Measurements from ENCODE around the gene ABCD2. TPM values are rescaled to one million over a fixed set of nuclear protein-coding genes. Genes with fewer than 3 reads are reported as not detected.
"Not testable (repeated sequence)": the region's sequence is repeated elsewhere in the genome, so short reads cannot be mapped to it uniquely, and the experiment has no call there.

ABCD2 gene
- polyA plus RNA-seq, 1 donor from 2014 or later = 0.43 TPM

- Histone ChIP-seq H3K4me3 (ENCODE audit: low read length) (no peak overlapping the region), H3K79me2 (replicated peaks; ENCODE audit: insufficient read depth, low read length) (no peaks in the 10 kb centered on the region), H3K27ac (ENCODE audit: low read length) (no peak overlapping the region), H4K20me1 (ENCODE audit: insufficient read depth) (no peaks in the 10 kb centered on the region), H2AFZ (ENCODE audit: low read depth, low read length) (no peak overlapping the region), H3K9me3 (ENCODE audit: low read length) (no peaks in the 10 kb centered on the region), H3F3A (ENCODE audit: insufficient read depth, low read length, poor library complexity, severe bottlenecking) (peaks cover 7% of the 10 kb centered on the region), H3K9ac (ENCODE audit: low read length) (no peak overlapping the region), H3K9me2 (ENCODE audit: insufficient read depth, low read length) (no peaks in the 10 kb centered on the region), H3K4me2 (ENCODE audit: low read length) (no peak overlapping the region), H3K27me3 (ENCODE audit: insufficient read depth, low read depth, low read length) (no peaks in the 10 kb centered on the region), H3K36me3 (ENCODE audit: insufficient read depth, low read length) (no peaks in the 10 kb centered on the region)
- TF ChIP-seq TAF1 (IDR thresholded peaks at IDR 0.05; ENCODE audit: low read depth) (no peak), EZH2 (IDR thresholded peaks at IDR 0.05; ENCODE audit: borderline replicate concordance, insufficient read depth, low read length, poor library complexity, severe bottlenecking) (no peak), POLR2AphosphoS5 (IDR thresholded peaks at IDR 0.05) (no peak), CTCF (IDR thresholded peaks at IDR 0.05; ENCODE audit: poor library complexity, severe bottlenecking) (no peak), REST (IDR thresholded peaks at IDR 0.05; ENCODE audit: borderline replicate concordance) (no peak), MXI1 (conservative IDR thresholded peaks at IDR 0.05; ENCODE audit: poor library complexity, severe bottlenecking) (no peak), RAD21 (conservative IDR thresholded peaks at IDR 0.05) (no peak), EP300 (conservative IDR thresholded peaks at IDR 0.05; ENCODE audit: poor library complexity, severe bottlenecking) (no peak), SMC3 (conservative IDR thresholded peaks at IDR 0.05; ENCODE audit: poor library complexity) (no peak)
Observed at GRCh38 chr12:39623919-39624318, 4.3 kb upstream of the ABCD2 start.

- H3F3A ChIP-seq (ENCODE audit: insufficient read depth, low read length, poor library complexity, severe bottlenecking); H2AFZ ChIP-seq (ENCODE audit: low read depth, low read length); H3K27ac ChIP-seq (ENCODE audit: low read length); H3K9me2 ChIP-seq (ENCODE audit: insufficient read depth, low read length); H3K9ac ChIP-seq (ENCODE audit: low read length); H4K20me1 ChIP-seq (ENCODE audit: insufficient read depth); H3K27me3 ChIP-seq (ENCODE audit: insufficient read depth, low read depth, low read length); H3K4me3 ChIP-seq (ENCODE audit: low read length); H3K36me3 ChIP-seq (ENCODE audit: insufficient read depth, low read length); H3K4me2 ChIP-seq (ENCODE audit: low read length); H3K79me2 ChIP-seq (replicated peaks; ENCODE audit: insufficient read depth, low read length); H3K9me3 ChIP-seq (ENCODE audit: low read length): not testable (repeated sequence)
Observed at GRCh38 chr12:39623160-39623559, 3.6 kb upstream of the ABCD2 start.

GRCh38 chr12:39622306-39622705 is 2.7 kb upstream of the ABCD2 start:
- peaks cover 8% of the 10 kb centered on the region for H3F3A ChIP-seq (ENCODE audit: insufficient read depth, low read length, poor library complexity, severe bottlenecking)
- H3K27ac ChIP-seq (ENCODE audit: low read length) = no peak overlapping the region
- H2AFZ ChIP-seq (ENCODE audit: low read depth, low read length) = no peak overlapping the region
- no peaks in the 10 kb centered on the region for H3K9me3 ChIP-seq (ENCODE audit: low read length)
- no peak overlapping the region for H3K4me3 ChIP-seq (ENCODE audit: low read length)
- no peak overlapping the region for H3K9ac ChIP-seq (ENCODE audit: low read length)
- no peak overlapping the region for H3K4me2 ChIP-seq (ENCODE audit: low read length)
- no peaks in the 10 kb centered on the region for H4K20me1 ChIP-seq (ENCODE audit: insufficient read depth)
- no peaks in the 10 kb centered on the region for H3K36me3 ChIP-seq (ENCODE audit: insufficient read depth, low read length)
- no peaks in the 10 kb centered on the region for H3K27me3 ChIP-seq (ENCODE audit: insufficient read depth, low read depth, low read length)
- H3K9me2 ChIP-seq (ENCODE audit: insufficient read depth, low read length) = no peaks in the 10 kb centered on the region
- no peaks in the 10 kb centered on the region for H3K79me2 ChIP-seq (replicated peaks; ENCODE audit: insufficient read depth, low read length)
- TF ChIP-seq REST (IDR thresholded peaks at IDR 0.05; ENCODE audit: borderline replicate concordance) = no peak
- TF ChIP-seq RAD21 (conservative IDR thresholded peaks at IDR 0.05) = no peak
- no peak for TF ChIP-seq EP300 (conservative IDR thresholded peaks at IDR 0.05; ENCODE audit: poor library complexity, severe bottlenecking)
- no peak for TF ChIP-seq POLR2AphosphoS5 (IDR thresholded peaks at IDR 0.05)
- no peak for TF ChIP-seq CTCF (IDR thresholded peaks at IDR 0.05; ENCODE audit: poor library complexity, severe bottlenecking)
- no peak for TF ChIP-seq SMC3 (conservative IDR thresholded peaks at IDR 0.05; ENCODE audit: poor library complexity)
